Frontal cortex (tissue), 4 donors: Measurements from ENCODE around the gene DCANP1. TPM values are rescaled to one million over a fixed set of nuclear protein-coding genes. Genes with fewer than 3 reads are reported as not detected.

Source experiments
- DNase-seq, 2 donors: peaks; one replicate each; pipeline ENCODE4 v3.0.0; 2012; ENCODE audit warnings: low spot score in 2 of 2
- FAIRE-seq: peaks from 2 replicates; lab custom pipeline; 2012; peaks lifted over from hg19 to GRCh38; lab: Jason Lieb, UNC
- total RNA-seq: library from RNA; depleted of rRNA; stranded (reverse); fragments of >200 nt; gene quantifications from one replicate; pipeline ENCODE4 v1.2.3, GENCODE V29; 2014
- donor health status: control.
- donor health status: control.
- donor health status: control.

DCANP1 gene
- total RNA-seq, 1 donor from 2014 or later = not detected

DNA sequence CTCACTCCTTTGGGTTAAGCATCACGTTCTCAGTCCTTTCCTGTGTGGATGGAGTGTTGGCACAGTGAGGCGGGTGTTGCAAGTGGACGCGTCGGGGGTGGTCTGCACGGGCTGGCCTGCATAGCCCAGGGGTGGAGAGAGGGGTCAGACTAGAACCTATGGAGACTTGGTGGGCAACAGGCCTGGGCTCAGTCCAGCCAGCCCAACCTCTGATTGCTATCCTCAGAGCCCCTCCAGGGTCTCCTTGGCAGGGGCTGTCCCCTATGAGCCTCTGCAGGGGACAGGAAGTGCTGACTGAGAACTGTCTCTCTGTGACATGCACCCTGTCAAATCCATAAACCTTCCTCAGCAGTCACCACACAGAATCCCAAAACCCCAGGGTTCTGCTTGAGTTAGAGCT is 2.3 kb downstream of the DCANP1 start:
- FAIRE-seq (no peak), DNase-seq (no peak)

DNA sequence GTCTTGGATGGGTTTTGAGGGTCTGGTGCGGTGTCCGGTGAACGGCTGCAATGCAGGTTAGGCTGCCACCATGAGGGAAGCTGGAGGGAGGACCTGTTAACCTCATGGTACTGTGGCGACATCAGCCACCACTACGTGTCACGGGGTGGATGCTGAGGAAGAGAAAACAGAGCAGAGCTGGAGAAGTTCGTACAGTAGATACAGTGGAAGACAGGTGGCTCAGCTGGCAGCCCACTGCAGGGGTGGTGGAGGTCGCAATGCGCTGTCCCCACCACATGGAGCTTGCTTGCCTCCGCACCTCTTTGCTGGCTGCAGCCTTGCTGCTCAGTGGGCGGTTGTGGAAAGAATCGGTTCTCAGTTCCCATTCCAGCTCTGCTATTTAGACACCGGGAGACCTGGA is 2.8 kb downstream of the DCANP1 start:
- DNase-seq = no peak

DNA sequence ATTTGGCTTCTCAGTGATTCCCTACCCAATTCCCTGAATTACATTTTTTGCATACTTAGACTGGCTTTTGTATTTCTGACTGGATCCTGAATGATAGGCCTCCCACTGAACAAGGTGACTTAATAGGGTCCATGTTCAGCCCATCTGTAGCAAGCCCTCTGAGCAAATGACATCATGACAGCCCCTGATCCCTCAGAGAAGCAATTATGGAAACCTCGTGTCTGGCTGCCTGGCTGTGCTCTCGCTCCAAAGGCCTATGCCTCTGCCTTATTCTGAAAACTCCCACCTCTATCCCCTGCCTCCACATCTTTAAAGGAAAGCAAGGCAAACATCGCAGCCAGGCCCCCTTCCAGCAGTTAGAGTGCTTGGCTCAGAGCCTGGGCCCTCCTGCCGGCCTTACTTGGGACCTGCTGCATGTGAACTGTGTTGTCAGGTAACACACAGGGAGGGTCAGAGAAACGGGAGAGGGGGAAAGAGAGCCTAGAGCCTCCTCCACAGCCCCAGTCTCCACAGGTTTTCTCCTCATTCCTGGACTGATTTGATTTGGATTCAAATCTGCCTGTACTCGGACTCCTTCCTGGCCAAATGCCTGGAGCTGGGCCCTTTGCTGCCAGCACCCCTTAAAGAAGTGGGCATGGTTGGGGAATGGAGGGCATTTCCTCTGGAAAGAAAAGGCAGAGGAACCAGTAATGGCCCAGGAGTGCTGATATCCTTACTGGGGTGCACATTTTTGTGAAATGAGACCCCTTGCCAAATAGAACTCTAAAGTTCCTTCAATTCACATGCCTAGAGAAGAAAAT is 3.8 kb downstream of the DCANP1 start:
- no peak for FAIRE-seq
- no peak for DNase-seq

More for the DNA sequence above, 2.8 kb downstream of the DCANP1 start:
- no peak for FAIRE-seq

DNA sequence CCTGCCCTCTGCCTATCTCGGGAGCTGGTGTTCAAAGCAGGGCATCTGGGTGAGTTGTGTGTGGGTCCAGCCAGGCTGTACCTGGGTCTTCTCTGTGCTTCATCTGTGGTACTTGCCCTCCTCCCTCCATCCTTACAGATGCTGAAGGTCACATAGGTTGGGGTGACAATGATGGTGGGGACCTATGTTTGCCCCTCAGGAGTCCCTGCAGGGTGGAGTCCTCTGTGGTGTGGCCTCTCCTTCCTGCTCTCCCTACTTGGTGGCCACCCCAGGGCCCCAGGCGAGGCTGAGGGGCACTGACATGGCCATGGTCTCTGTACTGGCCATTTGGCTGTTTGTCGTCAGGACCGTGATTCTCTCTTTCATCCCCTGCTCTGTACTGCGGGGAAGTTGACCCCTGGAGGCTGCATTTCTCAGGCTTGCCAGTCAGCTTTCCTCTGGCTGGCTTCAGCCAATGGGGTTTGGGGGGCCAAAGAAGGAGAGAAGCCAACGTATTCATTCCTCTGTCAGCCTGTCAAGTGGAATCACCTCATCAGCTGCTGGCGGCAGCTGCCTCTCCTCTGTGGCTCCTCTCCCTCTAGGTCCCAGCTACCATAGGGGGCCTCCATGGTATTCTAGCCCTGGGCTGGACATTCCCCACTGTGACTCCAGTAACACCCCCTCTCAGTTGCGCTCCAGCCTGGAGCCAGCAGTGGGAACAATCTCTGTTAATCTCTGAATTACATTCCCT is 4.6 kb downstream of the DCANP1 start:
- FAIRE-seq = no peak
- DNase-seq = no peak

DNA sequence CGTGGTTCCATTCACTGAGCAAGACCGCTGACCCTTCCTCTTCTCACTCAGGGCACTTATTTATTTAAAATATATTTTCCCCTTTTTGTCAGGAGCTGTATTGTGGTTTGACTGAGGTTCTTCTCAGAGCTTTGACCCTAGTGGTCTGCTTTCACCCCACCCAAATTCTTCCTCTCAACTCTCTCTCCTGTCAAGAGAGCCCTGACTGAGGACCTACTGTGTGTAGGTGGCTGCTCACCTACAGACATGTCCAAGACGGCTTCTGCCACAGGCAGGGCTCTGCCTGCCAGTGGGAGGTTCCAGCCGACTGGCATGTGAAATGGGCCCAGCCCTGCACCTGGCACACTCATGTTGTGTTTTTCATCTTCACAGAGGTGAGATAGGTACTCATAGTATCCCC is 5.2 kb downstream of the DCANP1 start:
- no peak for FAIRE-seq
- DNase-seq = no peak

DNA sequence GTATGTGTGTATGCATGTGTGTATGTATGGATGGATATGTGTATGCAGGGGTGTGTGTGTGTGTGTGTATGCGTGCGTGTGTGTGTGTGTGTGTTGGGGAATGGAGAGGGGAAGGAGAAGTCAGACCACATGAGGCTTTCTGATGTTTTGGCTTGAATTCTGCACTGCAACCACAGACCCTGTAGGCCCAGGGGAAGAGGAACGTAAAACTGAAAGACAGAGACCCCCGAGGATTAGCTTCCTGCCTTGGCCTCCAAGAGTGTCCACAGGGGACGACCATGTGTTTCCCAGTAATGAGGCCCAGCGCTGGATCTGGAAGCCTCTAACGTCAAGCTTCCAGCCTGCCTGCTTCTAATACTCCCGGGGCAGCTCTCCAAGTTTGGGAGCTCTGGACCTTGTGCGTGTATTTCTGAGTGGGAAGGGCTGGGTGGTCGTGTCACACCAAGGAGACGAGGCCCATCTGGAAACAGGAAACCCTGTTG is 5.8 kb downstream of the DCANP1 start:
- no peak for DNase-seq
- no peak for FAIRE-seq

DNA sequence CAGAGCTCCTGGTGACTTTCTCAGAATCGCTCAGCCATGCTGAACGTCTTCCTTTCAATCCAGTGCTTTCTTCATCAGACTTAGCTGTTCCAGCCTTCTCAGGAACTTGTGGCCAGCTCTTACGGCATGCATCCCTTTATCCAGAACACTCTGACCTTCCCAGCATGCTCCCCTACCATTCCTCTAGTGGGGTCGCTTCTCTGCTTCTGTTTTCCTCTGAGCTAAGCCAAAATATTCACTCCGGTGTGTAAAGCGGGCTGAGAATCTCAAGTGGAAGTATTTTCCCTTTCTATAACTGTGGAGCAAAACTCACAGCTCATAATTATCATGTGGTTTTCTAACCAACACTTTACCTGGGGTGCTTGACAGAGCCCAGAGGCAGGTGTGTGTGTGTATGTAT is 6.2 kb downstream of the DCANP1 start:
- no peak for FAIRE-seq

DNA sequence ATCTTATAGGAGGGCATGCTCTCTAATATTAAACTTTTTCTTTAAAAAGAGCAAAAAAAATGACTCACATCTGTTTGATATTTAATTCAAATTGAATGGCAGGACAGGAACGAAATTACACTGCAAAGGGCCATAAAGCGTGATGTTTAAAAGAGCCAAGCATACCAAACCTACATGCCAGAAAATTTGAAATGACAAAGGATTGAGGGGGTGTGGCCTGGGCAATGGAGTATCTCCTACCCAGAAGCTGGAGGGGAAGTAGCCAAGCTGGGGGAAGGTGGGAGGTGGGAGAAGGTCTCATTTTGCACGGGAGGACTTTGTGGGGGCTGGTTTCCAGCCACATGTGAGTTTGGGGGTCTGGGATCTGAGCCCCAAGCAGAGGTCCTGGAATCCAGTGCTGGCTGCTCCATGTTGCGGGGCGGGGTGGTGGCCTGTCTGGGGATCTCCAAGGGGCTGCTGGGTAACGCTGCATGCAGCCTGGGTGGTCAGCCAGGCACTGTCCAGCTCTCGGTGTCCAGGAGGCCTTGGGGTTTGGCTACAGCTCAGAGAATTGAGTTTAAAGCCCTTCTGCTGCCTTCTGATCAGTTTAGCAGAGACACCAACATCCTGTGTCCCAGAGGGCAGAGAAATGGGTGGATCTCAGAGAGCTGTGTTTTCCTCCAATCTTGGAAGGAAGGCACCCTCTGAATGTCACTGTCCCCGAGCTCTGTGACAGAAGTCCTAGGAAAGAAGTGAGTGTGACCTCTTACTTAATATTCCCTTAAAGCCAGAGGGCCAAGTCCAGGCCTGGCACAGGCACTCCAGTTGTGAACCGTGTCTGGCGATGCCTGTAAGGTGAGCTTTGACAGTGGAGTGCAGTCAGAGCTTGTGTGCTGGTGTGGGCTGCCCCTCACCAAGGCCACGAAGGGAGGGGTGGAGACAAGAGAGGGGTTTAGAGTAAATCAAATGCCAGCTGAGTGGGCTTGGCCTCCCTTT is 7.6 kb downstream of the DCANP1 start:
- FAIRE-seq = no peak

More for the DNA sequence above, 6.2 kb downstream of the DCANP1 start:
- no peak for DNase-seq

DNA sequence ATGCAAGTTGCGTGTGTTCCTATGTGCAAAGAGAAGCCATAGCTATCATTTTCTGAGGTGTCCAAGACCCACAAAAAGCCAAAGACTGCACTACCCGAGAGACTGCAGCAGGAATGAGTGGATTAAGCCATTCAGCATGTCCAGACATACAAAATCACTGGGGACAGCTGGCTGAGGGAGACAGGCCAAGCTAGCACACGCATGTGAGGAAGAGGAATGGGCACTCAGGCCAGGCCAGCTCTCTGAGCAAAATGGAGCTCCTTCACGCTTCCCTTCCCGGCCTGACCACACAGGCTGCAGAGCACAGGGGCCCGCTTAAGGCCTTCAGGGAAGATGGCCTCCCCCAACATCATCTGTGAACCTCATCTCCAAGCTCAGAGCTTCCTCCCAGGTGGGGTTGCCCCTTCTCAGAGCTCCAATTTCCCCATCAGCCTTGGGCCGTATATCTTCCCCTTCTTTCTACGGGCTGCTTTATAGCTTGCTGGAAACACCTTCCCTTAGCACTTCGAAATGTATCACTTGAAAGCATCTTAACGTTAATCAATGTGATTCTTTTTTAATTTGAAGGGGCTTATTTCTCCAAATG is 8.4 kb downstream of the DCANP1 start:
- FAIRE-seq = no peak
- DNase-seq = no peak

More for the DNA sequence above, 7.6 kb downstream of the DCANP1 start:
- no peak for DNase-seq

DNA sequence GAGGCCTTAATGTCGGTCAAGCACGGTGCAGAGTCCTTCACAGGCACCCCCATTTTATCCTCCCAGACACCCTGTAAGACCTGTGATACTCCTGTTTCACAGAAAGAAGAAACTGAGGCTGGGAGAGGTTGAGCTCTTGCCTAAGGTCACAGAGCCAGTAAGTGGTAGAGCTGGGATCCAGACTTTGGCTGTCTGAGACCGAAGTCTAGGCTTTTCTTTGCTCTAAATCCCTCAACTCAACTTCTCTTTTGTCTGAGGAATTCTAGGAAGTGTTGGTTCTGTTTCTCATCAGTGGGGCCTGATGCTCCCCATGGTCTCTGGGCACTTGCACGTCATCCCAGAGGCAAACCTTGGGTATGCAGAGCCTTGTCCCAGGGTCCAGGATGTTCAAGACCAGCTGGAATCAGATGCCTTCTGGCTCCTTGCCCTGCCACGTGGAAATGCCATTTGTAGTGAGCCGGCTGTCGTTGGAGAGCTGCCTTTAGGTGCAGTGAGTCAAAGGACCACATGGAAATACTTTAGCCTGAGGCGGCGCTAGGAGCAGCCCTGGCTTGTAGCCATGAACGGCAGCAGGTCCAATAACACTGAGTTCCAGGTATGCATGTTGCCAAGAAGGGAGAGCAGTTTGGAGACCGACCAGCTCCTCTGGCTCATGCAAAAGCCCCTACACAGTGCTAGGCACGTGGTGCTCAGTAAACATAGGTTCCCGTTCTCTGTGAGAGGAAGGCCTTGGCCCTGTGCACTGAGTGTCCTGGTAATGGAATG is 9.2 kb downstream of the DCANP1 start:
- no peak for DNase-seq

DNA sequence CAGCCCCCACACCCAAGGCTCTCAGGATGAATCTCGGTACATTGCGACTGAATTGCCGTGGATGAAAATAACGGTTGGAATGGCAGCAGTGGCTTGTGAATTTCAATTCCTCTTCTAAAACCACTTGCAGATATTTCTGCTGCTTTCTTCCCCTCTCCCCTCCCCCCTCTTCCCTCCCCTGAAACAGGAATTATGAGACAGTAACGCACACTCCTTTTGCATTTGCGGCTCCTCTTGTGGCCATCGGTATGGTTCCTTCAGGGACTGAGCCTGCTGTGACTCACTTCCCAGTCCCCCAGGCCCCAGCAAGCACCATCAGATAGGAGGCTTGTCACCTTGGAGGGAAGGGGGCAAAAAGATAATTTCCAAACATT is 9.7 kb downstream of the DCANP1 start:
- DNase-seq = no peak
- no peak for FAIRE-seq

More for the DNA sequence above, 9.2 kb downstream of the DCANP1 start:
- no peak for FAIRE-seq

DNA sequence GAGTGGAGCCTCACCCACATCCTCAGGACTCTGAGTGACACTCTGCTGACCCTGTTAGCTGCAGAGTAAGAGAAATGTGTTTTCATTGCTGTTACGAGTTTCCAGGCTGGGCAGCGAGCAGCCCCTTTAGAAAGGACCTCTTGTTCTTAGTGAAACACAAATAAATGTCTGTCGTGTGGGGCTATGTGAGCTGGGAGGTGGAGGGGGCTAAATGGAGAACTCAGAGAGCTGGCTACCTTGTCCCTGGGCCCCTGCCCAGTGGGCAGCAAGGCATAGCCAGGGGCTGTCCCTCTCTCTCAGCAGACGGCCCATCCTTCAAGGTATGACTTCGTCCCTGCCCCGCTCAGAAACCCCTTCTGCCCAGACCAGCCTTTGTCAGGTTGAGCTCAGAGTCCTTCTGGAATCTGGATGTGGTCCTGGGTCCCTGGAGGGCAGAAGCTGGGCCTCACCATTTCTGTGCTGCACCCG is 10.2 kb downstream of the DCANP1 start:
- no peak for DNase-seq
- FAIRE-seq = no peak

DNA sequence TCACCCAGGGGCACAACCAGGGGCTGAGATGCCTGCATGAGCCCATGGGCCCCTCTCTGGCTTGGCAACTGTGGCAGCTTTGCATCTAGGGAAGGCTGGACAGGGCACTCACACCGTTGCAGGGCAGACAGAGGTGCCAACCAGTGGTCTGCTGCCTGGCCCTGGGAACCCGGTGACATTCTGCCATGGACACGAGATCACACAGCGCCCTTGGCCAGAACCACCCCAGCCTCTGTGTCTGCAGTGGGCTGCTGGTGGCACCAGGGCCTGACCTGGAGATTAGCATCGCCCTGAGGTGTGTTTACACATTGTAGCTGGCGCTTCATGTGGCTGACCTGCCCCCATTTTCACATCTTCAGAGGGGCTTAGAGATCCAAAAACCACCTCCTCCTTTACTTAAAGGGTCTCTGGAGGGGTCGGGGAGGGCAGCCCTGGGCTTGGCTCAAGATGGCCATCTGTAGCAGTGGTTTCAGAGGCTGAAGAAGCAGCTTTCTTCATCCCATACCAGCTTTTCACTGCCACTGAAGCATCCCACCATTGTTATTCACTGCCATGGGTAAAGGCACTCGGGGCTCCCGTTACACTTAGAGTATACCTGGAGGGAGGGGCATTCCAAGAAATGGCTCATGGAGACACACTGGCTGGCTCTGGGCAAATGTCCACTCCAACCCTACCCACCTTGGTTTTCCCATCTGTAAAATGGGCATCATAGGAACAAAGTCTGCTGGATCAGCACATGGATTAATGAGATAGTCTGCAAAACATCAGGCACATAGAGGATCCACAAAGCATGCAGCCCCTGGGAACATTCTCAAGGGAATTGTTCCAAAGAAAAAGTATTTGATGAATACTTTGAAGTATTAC is 11.4 kb downstream of the DCANP1 start:
- DNase-seq (no peak), FAIRE-seq (no peak)

DNA sequence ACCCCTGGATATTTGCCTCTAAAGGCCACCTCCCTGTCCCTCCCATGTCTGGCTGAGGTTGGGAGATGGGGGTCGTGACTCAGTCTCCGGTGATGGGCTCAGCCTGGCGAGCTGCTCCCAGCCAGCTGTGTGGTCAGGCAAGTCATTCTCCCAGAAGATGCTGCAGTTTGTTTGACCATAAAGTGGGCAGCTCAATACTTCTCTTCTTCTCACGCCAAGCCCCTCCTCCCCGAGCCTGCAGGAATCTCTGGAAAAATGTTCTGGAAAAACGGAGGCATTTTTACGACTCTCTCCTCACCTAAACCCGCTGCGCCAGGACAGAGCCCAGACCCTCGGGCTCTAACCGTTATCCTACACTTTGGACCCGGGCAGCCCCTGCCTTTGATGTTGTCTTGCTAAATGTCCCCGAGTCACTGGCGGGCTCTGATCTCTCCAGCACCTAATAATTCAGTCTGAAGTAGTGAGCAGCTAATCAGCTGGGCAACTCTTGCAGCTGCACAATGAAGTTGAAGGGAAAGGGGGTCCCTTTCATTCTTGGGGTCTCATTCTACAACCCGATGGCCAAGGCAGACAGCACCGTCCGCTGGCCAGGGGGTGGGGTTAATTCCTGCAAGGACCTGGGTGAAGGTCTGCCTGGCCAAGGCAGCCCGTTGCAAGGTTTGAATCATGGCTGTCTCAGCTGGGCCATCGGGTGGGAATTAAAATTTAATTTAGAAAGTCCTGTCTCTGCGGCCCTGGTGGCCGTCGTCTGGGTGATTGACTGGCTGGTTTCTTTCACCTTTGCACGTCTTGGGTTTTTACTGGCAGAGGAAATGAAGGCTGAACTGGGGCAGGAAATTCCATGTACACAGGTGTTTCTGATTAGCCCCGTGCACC is 12.3 kb downstream of the DCANP1 start:
- no peak for FAIRE-seq
- no peak for DNase-seq

DNA sequence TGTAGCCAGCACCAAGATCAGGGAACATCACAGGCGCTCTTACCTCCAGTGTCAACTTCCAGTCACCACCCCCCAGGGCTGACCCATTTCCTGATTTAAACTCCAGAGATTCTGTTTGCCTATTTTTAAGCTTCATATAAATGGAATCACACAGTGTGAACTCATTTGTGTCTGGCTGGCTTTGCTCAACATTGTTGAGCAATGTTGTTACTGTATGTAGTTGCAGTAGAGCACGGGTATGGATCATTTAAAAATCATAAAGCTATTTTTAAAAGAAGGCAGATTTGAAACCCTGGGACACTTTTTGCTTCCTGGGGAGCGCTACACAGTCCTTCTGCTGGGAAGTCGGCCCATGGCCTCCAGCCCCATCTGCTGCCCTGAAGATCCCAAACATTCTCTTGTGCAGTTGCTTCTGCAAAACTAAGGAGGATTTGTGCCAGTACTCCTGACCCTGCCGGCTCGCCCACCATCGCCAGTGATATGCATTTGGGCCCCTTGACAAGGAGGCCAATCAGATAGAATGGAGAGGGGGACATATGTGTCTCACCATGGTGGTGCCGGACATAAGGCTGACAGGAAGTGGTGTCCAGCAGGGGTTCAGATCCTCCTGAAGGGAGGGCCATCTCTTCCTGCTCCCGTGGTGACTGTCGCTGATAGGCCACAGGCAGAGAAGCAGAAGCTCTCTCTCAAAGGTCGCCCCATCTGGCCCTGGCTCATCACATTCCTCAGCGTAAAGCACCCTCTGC is 13.3 kb downstream of the DCANP1 start:
- DNase-seq = no peak
- no peak for FAIRE-seq

DNA sequence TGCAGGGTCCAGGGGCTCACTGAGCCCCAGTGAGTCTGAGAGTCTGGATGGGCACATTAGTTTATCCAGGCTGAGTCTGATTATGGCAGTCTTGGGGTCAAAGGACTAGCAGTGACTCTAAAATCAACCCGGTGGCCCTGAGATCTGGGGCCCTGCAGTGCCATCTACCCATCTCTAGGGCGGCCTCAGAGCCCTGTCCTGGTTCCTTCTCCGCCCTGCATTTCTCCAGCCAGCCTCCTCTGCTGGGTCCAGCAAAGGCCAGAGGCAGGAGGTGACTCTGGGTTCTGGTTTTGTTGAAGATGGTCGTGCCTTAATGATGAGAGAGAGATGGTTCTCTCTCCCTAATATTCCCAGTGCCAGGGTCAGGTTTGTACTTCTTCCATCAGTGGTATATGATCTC is 15.0 kb downstream of the DCANP1 start:
- FAIRE-seq (no peak), DNase-seq (no peak)

DNA sequence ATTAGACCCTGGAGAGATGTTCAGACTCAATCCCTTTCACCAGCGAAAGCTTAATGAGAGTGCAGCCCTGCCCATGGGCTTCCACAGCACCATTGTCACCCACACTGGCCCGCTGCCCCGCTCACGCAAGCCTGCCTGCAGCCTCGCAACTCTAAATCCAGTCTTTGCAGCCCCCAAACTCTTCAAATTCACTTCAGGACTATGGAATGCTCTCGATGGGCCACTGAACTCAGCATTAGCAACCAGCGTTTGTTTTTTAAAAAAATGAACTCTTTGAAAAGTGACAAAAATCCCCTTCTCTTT is 17.1 kb downstream of the DCANP1 start:
- DNase-seq = no peak
- FAIRE-seq = no peak
